Nephron progenitor cell (in vitro differentiated cells): Measurements from ENCODE around the gene GDI2.

Experiments
- DNase-seq: peaks from one replicate; pipeline ENCODE4 v3.0.0; 2021
- H3K27ac Mint-ChIP-seq: 2 replicates; pipeline ENCODE4 v1.8.0; 2021; ENCODE audit warnings: mild to moderate bottlenecking, moderate library complexity, mixed read lengths
- H3K27me3 Mint-ChIP-seq: 2 replicates; pipeline ENCODE4 v1.8.0; 2021; ENCODE audit warnings: mild to moderate bottlenecking, low read depth, mixed read lengths; ENCODE audit not compliant: poor library complexity
- H3K36me3 Mint-ChIP-seq: 2 replicates; pipeline ENCODE4 v1.8.0; 2021; ENCODE audit warnings: low read depth, mixed read lengths
- H3K4me1 Mint-ChIP-seq: 2 replicates; pipeline ENCODE4 v1.8.0; 2021; ENCODE audit warnings: mixed read lengths
- H3K4me3 Mint-ChIP-seq: 2 replicates; pipeline ENCODE4 v1.8.0; 2021; ENCODE audit warnings: mild to moderate bottlenecking, moderate library complexity, mixed read lengths
- H3K9me3 Mint-ChIP-seq: 2 replicates; pipeline ENCODE4 v1.8.0; 2021; ENCODE audit warnings: mild to moderate bottlenecking, moderate library complexity, mixed read lengths
- TF ChIP-seq, protein P1 (sequence below): fragments of 200-600 bp; sonication (generic); IDR thresholded peaks from 2 replicates; pipeline ENCODE4 v1.5.0; 2021; ENCODE audit warnings: antibody characterized with exemption

Gene GDI2

DNA sequence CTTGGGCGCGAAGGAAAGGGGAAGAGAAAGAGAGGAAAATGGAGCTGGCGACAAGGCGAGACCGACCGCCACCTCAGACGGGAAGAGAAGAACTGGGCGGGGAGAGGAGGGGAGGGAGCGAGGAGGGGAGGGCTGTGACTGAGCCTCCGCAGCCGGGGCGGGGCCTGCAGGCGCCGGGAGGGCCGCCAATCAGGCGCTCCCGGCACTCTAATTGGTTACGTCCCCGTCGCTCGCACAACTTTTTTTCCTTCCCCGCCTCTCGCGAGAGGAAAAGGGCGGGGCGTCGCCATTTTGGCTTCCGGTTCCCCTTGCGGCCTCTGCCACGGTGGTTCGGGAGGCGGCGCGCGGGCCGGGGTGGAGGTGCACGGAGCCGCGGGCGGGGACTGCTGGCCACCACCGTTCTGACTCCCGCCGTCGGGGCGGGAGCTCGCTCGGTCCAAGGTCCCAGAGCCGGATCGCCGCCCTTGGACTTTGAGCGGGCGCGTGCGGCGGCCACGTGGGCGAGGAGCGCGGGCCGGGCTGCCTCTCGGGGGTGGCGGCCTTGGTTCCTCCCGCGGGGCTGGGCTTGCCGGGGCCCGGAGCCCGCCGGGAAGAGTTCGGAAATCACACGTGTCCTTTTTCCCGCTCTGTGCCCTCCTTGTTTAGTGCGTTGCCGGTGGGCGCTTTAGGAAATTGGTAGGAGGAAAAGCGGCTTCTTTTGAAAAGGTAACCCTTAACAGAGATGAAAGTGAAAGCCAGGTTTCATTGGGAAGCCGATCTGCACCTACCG is at the start of gene GDI2:
Gene GDI2, minus strand, starts transcription at position 94 of the 769 bp plus-strand sequence. CDS start 176 bp downstream, outside the sequence.
- H3K9me3 Mint-ChIP-seq: no peaks in the 10 kb centered on the region
- H3K36me3 Mint-ChIP-seq: peaks cover 14% of the 10 kb centered on the region

GRCh38 chr10:5862360-5862961 is 49.2 kb upstream of the GDI2 start:
- no peak overlapping the region for H3K27ac Mint-ChIP-seq
- H3K36me3 Mint-ChIP-seq: peaks cover 59% of the 10 kb centered on the region
- peaks cover 6% of the 10 kb centered on the region for H3K27me3 Mint-ChIP-seq

More for the DNA sequence above, at the start of gene GDI2:
- Mint-ChIP-seq H3K27ac (peak within 1 kb of the TSS; percentile 96), H3K27me3 (peaks cover 3% of the 10 kb centered on the region), H3K4me3 (peak within 1 kb of the TSS; percentile 97), H3K4me1 (peaks cover 47% of the 10 kb centered on the region)
- TF ChIP-seq, protein P1, sequence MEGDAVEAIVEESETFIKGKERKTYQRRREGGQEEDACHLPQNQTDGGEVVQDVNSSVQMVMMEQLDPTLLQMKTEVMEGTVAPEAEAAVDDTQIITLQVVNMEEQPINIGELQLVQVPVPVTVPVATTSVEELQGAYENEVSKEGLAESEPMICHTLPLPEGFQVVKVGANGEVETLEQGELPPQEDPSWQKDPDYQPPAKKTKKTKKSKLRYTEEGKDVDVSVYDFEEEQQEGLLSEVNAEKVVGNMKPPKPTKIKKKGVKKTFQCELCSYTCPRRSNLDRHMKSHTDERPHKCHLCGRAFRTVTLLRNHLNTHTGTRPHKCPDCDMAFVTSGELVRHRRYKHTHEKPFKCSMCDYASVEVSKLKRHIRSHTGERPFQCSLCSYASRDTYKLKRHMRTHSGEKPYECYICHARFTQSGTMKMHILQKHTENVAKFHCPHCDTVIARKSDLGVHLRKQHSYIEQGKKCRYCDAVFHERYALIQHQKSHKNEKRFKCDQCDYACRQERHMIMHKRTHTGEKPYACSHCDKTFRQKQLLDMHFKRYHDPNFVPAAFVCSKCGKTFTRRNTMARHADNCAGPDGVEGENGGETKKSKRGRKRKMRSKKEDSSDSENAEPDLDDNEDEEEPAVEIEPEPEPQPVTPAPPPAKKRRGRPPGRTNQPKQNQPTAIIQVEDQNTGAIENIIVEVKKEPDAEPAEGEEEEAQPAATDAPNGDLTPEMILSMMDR: no peak
- DNase-seq: peak; percentile 96

DNA sequence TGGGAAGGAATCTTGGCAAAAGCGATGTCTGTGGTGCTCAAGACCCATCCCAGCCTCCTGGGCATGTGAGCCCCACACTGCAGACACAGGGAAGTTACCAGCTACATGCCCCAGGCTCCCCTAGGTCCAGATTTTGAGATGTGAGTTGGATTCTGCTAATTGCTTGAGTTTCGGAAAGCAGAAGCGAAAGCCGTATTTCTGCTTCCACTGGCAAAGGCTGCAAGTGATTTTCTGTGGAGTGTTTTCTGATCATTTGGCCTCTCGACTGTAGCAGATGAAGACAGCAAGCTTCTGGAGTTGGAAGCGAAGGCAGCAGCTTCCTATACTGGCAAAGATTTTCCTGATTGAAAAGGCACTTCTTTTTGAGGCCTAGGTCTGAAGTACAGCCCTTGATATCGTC is 46.8 kb upstream of the GDI2 start:
- Mint-ChIP-seq H3K4me3 (no peak overlapping the region), H3K36me3 (peaks cover 43% of the 10 kb centered on the region), H3K27me3 (peaks cover 7% of the 10 kb centered on the region), H3K9me3 (peaks cover 11% of the 10 kb centered on the region), H3K27ac (peak overlapping the region; percentile 69), H3K4me1 (peaks cover 19% of the 10 kb centered on the region)
- TF ChIP-seq, protein P1: no peak
- DNase-seq: no peak

More at GRCh38 chr10:5862360-5862961, 49.2 kb upstream of the GDI2 start:
- Mint-ChIP-seq H3K9me3 (peaks cover 15% of the 10 kb centered on the region), H3K4me3 (no peak overlapping the region), H3K4me1 (peaks cover 7% of the 10 kb centered on the region)
- DNase-seq: no peak
- TF ChIP-seq, protein P1: no peak

GRCh38 chr10:5858811-5859210 is 45.6 kb upstream of the GDI2 start:
- TF ChIP-seq, protein P1: no peak
- Mint-ChIP-seq H3K27me3 (peaks cover 7% of the 10 kb centered on the region), H3K36me3 (peaks cover 31% of the 10 kb centered on the region), H3K4me3 (no peak overlapping the region), H3K27ac (no peak overlapping the region), H3K4me1 (peaks cover 23% of the 10 kb centered on the region), H3K9me3 (peaks cover 4% of the 10 kb centered on the region)
- no peak for DNase-seq

DNA sequence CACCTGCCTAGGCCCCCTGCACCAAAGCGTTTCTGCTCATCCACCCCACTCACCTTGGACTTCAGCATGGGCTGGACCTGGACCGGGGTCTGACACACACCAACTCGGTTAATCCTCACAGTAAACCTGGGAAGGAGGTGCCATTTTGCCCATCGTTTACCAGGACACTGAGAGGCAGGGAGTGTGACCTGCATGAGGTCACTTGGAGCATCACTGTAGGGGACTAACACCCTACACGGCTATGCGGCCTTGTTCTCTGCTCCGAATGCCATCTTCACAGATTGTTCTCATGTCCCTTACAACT is 43.4 kb upstream of the GDI2 start:
- Mint-ChIP-seq H3K27me3 (peaks cover 7% of the 10 kb centered on the region), H3K4me1 (peaks cover 22% of the 10 kb centered on the region), H3K36me3 (peaks cover 11% of the 10 kb centered on the region), H3K4me3 (no peak overlapping the region), H3K9me3 (no peaks in the 10 kb centered on the region), H3K27ac (no peak overlapping the region)
- TF ChIP-seq, protein P1: no peak
- DNase-seq: no peak
